Brain microvascular endothelial cell (primary cell): ENCODE results near the gene CYB5R3.

Source experiments
- DNase-seq: peaks from one replicate; pipeline ENCODE4 v3.0.0-alpha.2; 2020
- H3K27ac ChIP-seq: fragments of 250-450 bp; sonication (Bioruptor Pico); 2 replicates; pipeline ENCODE4 v1.5.1; 2020; ENCODE audit warnings: mild to moderate bottlenecking, moderate library complexity
- H3K27me3 ChIP-seq: fragments of 250-450 bp; sonication (Bioruptor Pico); replicated peaks from 2 replicates; pipeline ENCODE4 v1.5.1; 2020; ENCODE audit warnings: mild to moderate bottlenecking
- H3K36me3 ChIP-seq: fragments of 250-450 bp; sonication (Bioruptor Pico); replicated peaks from 2 replicates; pipeline ENCODE4 v1.5.1; 2020; ENCODE audit warnings: mild to moderate bottlenecking
- H3K4me3 ChIP-seq: 2 replicates; pipeline ENCODE4 v1.5.1; 2011; ENCODE audit warnings: low read depth, mild to moderate bottlenecking, control low read depth, low read length, moderate library complexity
- in situ Hi-C: cut with HindIII; loops from 2 replicates; pipeline ENCODE4 v1.10.0; 2017; ENCODE audit warnings: low sequenced_read_pairs, low pct_ligation_motif_present
- TF ChIP-seq, protein P1 (sequence below): IDR thresholded peaks from 2 replicates; pipeline ENCODE4 v1.5.1; 2011; ENCODE audit warnings: low read depth, mild to moderate bottlenecking, moderate library complexity, low read length, control low read depth, inconsistent platforms; ENCODE audit errors: missing control alignments

The CYB5R3 gene

DNA sequence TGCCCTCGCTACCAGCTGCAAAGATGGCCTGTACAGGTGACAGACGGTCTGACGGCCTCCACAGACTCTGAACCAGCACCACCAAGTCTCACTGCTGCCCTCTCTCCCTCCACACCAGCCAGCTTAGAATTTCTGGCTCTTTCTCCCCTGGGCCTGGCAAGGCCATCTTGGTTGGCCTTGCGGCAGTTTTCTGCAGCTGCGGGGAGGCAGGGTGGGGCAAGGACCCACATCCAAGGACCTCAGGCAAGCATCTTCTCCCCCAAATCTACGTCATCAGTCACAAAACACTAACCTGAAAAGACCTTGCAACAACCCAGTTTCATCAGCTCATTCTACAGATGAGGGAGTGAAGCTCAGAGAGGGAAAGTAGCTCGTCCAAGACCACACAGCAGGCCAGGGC lies 22.8 kb downstream of the CYB5R3 start:
- H3K27me3 ChIP-seq: no peaks in the 10 kb centered on the region
- no peak overlapping the region for H3K27ac ChIP-seq
- in situ Hi-C loops: loop anchor here (25.0 kb wide), 1 partner anchor 186 kb away; no protein-coding TSS in a partner anchor
- H3K4me3 ChIP-seq: no peak overlapping the region
- DNase-seq: no peak
- TF ChIP-seq, protein P1, sequence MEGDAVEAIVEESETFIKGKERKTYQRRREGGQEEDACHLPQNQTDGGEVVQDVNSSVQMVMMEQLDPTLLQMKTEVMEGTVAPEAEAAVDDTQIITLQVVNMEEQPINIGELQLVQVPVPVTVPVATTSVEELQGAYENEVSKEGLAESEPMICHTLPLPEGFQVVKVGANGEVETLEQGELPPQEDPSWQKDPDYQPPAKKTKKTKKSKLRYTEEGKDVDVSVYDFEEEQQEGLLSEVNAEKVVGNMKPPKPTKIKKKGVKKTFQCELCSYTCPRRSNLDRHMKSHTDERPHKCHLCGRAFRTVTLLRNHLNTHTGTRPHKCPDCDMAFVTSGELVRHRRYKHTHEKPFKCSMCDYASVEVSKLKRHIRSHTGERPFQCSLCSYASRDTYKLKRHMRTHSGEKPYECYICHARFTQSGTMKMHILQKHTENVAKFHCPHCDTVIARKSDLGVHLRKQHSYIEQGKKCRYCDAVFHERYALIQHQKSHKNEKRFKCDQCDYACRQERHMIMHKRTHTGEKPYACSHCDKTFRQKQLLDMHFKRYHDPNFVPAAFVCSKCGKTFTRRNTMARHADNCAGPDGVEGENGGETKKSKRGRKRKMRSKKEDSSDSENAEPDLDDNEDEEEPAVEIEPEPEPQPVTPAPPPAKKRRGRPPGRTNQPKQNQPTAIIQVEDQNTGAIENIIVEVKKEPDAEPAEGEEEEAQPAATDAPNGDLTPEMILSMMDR: no peak
- H3K36me3 ChIP-seq: peaks cover 70% of the 10 kb centered on the region

- DNase-seq: no peak
- H3K27me3 ChIP-seq: no peaks in the 10 kb centered on the region
- TF ChIP-seq, protein P1: no peak
- no peak overlapping the region for H3K4me3 ChIP-seq
- in situ Hi-C loops: loop anchor here (25.0 kb wide), 1 partner anchor 187 kb away; no protein-coding TSS in a partner anchor
- H3K27ac ChIP-seq: no peak overlapping the region
- H3K36me3 ChIP-seq: peaks cover 69% of the 10 kb centered on the region
These were observed 23.8 kb downstream of the CYB5R3 start for GRCh38 chr22:42625416-42625815.

DNA sequence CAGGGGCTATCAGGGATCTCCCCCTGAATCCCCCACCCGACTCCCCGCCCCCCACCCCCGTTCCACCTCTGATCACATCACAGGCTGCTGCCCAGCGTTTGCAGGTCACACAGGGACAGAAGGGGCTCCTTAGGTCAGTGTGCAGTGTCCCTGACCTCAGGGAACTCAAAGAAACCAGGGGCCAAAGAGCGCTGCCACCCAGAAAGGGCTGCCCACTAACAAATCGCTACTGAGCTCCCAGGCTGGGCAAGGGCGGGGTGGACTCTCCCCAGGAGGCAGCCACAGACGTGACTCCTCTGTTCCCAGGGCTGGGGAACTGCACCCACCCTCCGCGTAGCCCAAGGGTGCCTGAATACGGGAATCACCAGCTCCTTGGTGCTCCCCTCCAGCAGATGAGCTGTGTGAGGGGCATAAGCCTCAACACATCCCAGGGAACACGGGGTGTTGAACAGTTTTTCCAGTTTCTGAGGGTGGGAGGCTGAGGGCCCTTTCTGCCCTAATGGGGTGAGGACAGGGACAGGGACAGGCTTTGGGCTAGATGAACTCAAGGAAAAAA lies 24.6 kb downstream of the CYB5R3 start:
- TF ChIP-seq, protein P1: no peak
- Histone ChIP-seq H3K27ac (no peak overlapping the region), H3K36me3 (peaks cover 65% of the 10 kb centered on the region), H3K4me3 (no peak overlapping the region), H3K27me3 (no peaks in the 10 kb centered on the region)
- in situ Hi-C loops: loop anchor here (25.0 kb wide), 1 partner anchor 188 kb away; no protein-coding TSS in a partner anchor
- DNase-seq: no peak

- no peaks in the 10 kb centered on the region for H3K27me3 ChIP-seq
- DNase-seq: no peak
- H3K36me3 ChIP-seq: peaks cover 64% of the 10 kb centered on the region
- TF ChIP-seq, protein P1: no peak
- in situ Hi-C loops: no loop called here
- H3K27ac ChIP-seq: no peak overlapping the region
- H3K4me3 ChIP-seq: no peak overlapping the region
These were observed 25.3 kb downstream of the CYB5R3 start for GRCh38 chr22:42623756-42624441.

GRCh38 chr22:42623301-42623751 lies 25.9 kb downstream of the CYB5R3 start:
- Histone ChIP-seq H3K4me3 (no peak overlapping the region), H3K36me3 (peaks cover 58% of the 10 kb centered on the region), H3K27ac (no peak overlapping the region), H3K27me3 (no peaks in the 10 kb centered on the region)
- TF ChIP-seq, protein P1: no peak
- DNase-seq: no peak
- in situ Hi-C loops: no loop called here
